GM13976 (cell line): ENCODE measurements around the gene AUH.

ENCODE experiments used
- DNase-seq: peaks from one replicate; pipeline ENCODE4 v3.0.0; 2012; ENCODE audit warnings: low spot score
- CTCF ChIP-seq: IDR thresholded peaks from 2 replicates; pipeline ENCODE4 v1.5.1; 2012; ENCODE audit warnings: borderline replicate concordance, mild to moderate bottlenecking; ENCODE audit not compliant: insufficient read depth; ENCODE audit errors: extremely low read depth, missing control alignments, control extremely low read depth
- in situ Hi-C: fragments of 300-500 bp; cut with MboI; formaldehyde crosslinking; loops from one replicate; pipeline ENCODE4 v1.12.0; 2022; ENCODE audit warnings: low sequenced_read_pairs, mixed read lengths, inconsistent platforms; ENCODE audit not compliant: unreplicated experiment

The AUH gene

GRCh38 chr9:91185193-91185886 lies 176.4 kb downstream of the AUH start:
- DNase-seq = no peak
- in situ Hi-C loops = no loop called here
- no peak for TF ChIP-seq CTCF

DNA sequence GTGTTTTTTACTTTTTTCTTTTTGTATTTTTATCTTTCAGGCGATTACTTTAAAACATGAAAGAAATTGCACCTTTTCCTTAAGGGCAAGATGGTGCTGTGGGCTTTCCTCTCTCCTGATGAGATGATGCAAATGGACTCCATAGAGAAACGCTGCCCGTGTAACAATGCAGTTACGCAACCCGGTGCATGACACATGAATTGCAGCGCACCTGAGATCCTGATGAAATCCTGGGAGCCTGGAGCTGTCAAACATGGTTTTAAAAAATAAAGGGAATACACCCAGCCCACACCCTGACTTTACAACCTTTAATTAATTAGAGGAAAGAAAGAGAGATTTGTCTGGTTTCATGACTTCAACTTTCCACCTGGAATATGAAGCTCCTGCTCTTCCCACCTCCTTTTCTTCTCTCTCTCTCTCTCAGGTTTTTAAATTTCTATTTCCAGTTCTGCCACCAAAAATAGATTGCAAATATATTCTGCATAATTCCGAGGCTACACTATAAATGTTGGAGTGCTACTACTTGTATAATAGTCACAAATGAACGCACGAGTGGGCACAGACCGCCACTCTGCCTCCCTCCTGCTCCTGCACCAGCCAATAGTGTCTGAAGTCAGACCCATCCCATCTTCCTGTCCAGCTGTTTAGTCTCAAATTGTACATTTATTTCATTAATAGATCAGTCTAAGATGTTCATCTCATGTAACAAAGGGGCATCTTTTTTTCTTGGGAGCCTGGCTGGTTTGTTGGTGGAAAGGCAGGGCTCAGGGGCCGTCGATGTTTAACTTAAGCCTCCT lies 179.1 kb downstream of the AUH start:
- no peak for TF ChIP-seq CTCF
- no peak for DNase-seq
- in situ Hi-C loops = no loop called here

- no peak for TF ChIP-seq CTCF
- in situ Hi-C loops = no loop called here
- no peak for DNase-seq
These were observed 180.2 kb downstream of the AUH start for GRCh38 chr9:91181541-91181940.

DNA sequence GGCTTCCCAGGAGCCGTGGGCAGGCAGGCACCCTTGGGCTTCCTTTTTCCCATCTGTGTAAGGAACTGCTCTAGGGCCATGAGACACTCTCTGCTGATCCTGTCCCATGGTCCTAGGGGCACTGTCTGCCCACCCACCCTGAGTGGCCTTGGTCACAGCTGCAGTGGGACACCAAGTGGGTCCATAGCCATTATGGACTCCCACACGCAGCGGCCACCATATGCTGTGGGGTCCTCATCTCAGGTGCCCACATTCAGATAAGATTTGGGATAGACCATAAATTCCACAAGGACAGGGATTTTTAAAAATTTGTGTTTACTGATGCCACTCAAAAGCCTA lies 180.8 kb downstream of the AUH start:
- TF ChIP-seq CTCF = no peak
- DNase-seq = no peak
- in situ Hi-C loops = no loop called here

DNA sequence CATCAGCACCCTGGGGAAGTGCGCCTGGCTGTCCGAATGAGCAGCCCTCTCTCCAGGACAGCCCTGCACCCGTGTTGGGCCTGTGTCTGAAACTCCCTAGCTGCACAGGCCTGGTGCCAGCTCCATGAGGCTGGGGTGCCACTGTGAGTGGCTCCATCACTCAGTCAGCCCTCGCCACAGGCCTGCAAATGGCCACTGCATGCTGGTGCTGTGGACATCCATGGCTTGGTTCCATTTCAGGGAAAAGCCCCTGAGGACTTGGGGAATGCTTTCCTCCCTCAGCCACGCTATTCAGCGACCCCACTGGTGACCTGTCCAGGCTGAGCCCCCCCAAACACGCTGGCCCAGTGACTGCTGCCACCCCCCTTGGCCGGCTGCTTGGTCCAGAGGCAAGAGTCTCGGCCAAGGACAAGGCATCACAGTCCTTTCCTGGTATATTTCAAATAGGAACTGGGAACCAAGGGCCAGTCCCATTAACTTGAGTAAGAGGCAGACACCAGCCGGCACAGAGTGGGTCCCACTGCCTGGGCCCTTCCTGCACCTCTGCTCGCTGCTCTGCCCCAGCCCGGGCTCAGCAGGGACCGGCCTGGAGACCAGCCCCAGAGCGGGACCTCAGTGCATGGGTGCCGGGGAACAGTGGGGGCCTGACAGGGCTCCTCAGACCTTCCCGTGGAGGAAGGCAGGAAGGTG lies 181.3 kb downstream of the AUH start:
- TF ChIP-seq CTCF = no peak
- no peak for DNase-seq
- in situ Hi-C loops = no loop called here

DNA sequence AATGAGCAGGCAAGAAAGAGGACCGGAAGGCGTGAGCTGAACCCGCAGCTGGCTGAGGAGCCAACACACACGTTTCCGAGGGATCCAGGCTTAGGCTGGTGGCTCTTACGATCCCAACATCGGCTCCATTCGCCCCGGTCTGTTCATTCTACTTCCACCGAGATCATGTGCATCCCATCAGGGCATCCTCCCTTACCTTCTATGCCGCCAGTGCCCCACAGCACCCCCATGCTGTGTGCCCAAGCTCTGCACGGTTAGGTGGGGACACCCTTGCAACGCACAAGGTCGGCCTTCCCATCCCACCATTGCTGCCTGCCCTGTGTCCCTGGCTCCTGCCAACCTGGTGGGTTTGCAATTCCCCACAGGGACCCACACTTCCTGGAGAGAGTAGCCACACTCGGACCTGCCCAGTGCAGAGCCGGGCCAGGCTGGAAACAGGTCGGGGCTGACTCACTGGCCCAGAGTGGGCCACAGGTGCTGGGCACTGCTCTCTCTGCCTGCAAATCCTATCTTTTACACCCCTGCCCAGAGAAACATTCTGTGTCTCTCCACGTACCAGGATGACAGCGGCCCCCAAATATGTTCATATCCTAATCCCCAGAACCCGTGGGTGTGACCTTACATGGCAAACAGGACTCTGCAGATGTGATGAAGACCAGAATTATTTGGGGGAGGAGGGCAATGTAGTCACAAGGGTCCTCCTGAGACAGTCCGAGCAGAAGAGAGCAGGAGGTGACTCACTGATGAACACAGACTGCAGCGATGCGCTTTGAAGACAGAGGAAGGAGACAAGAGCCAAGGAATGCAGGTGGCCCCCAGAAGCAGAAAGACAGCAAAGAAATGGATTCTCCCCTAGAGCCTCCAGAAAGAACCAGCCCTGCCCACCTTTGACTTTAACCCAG lies 182.2 kb downstream of the AUH start:
- DNase-seq = no peak
- in situ Hi-C loops = no loop called here
- no peak for TF ChIP-seq CTCF
